HL-60 (cell line): ENCODE measurements around the gene MAGI3.

ENCODE experiments used
- DNase-seq, 2 experiments: peaks; one replicate each; pipeline ENCODE4 v3.0.0-alpha.2; 2010 to 2020; ENCODE audit warnings: low read depth in 1 of 2, low spot score in 1 of 2
- H3K27ac ChIP-seq: fragments of 250-450 bp; sonication (Bioruptor Pico); replicated peaks from 2 replicates; pipeline ENCODE4 v1.5.1; 2020; ENCODE audit warnings: mild to moderate bottlenecking, moderate library complexity
- H3K27me3 ChIP-seq: fragments of 250-450 bp; sonication (Bioruptor Pico); 2 replicates; pipeline ENCODE4 v1.5.1; 2021; ENCODE audit warnings: mild to moderate bottlenecking, moderate library complexity; ENCODE audit not compliant: insufficient read depth, poor library complexity, severe bottlenecking
- H3K4me3 ChIP-seq: replicated peaks from 2 replicates; pipeline ENCODE4 v1.5.1; 2011; ENCODE audit warnings: mild to moderate bottlenecking, control low read depth, low read length; ENCODE audit not compliant: insufficient read depth
- GABPA ChIP-seq: IDR thresholded peaks from 2 replicates; pipeline ENCODE4 v1.6.1; 2012; ENCODE audit warnings: low read depth
- POLR2AphosphoS5 ChIP-seq: IDR thresholded peaks from 2 replicates; pipeline ENCODE4 v1.6.1; 2012; ENCODE audit warnings: low read depth
- REST ChIP-seq: IDR thresholded peaks from 2 replicates; pipeline ENCODE4 v1.6.1; 2012; ENCODE audit warnings: low read depth; ENCODE audit not compliant: insufficient replicate concordance
- SPI1 ChIP-seq: IDR thresholded peaks from 2 replicates; pipeline ENCODE4 v1.6.1; 2012; ENCODE audit warnings: low read depth, mild to moderate bottlenecking, borderline replicate concordance
- TF ChIP-seq, protein P1 (sequence below): IDR thresholded peaks from one replicate; pipeline ENCODE4 v1.5.1; 2011; ENCODE audit warnings: low read length, control low read depth, inconsistent platforms; ENCODE audit not compliant: insufficient read depth

The MAGI3 gene

DNA sequence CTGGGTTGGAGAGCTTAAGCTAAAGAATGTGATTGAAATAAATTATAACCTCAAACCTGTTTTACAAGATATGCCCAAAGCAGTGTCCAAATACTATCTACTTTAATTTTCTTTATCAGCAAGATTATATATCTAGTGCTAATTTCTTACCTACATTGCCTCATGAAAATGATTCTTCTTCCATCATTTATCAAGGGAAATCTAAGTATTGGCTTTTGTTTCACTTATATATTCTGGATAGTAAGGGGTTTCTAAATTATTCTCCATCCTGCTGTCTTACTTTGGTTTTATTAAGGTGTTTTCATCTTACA is 287.8 kb downstream of the MAGI3 start:
- TF ChIP-seq, protein P1, sequence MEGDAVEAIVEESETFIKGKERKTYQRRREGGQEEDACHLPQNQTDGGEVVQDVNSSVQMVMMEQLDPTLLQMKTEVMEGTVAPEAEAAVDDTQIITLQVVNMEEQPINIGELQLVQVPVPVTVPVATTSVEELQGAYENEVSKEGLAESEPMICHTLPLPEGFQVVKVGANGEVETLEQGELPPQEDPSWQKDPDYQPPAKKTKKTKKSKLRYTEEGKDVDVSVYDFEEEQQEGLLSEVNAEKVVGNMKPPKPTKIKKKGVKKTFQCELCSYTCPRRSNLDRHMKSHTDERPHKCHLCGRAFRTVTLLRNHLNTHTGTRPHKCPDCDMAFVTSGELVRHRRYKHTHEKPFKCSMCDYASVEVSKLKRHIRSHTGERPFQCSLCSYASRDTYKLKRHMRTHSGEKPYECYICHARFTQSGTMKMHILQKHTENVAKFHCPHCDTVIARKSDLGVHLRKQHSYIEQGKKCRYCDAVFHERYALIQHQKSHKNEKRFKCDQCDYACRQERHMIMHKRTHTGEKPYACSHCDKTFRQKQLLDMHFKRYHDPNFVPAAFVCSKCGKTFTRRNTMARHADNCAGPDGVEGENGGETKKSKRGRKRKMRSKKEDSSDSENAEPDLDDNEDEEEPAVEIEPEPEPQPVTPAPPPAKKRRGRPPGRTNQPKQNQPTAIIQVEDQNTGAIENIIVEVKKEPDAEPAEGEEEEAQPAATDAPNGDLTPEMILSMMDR: no peak
- TF ChIP-seq REST (no peak), GABPA (no peak), SPI1 (no peak), POLR2AphosphoS5 (no peak)
- no peak for DNase-seq
- Histone ChIP-seq H3K27me3 (no peaks in the 10 kb centered on the region), H3K27ac (no peak overlapping the region), H3K4me3 (no peak overlapping the region)

DNA sequence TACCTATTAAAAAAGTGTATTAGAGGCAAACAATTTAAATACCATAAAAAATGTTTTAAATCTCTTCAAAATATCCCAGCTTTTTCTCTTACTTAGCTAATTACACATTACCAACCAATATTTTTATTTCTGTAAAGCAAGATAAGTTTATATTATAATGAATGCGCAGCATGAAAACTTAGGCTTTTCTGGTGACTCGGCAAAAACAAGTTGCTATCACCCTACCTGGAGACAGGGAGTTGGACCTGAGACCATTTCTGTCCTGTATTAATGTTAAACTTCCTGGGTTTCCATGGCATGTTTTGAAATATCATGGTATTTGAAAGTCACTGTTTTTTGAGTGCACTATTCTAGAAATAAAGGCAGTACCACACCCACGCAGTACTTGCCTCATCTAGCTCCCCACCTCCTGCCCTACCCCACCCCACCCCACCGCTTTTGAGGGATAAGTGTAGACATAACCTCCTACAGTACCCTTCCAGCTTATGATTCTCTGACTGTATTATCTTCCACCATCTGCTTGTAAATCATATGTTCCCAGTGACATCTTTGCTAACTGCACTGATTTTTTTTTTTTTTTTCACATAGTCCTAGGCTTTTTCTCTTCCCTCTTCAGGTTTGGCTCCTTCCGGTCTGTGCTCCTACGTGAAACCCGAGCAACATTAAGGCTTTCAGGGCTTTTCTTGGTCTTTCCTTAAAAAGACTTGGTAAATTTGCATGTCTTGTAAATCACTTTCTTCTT is 291.5 kb downstream of the MAGI3 start:
- Histone ChIP-seq H3K27me3 (no peaks in the 10 kb centered on the region), H3K27ac (no peak overlapping the region), H3K4me3 (no peak overlapping the region)
- TF ChIP-seq REST: no peak
- no peak for TF ChIP-seq GABPA
- TF ChIP-seq SPI1: no peak
- TF ChIP-seq POLR2AphosphoS5: no peak
- TF ChIP-seq, protein P1: no peak
- no peak for DNase-seq

DNA sequence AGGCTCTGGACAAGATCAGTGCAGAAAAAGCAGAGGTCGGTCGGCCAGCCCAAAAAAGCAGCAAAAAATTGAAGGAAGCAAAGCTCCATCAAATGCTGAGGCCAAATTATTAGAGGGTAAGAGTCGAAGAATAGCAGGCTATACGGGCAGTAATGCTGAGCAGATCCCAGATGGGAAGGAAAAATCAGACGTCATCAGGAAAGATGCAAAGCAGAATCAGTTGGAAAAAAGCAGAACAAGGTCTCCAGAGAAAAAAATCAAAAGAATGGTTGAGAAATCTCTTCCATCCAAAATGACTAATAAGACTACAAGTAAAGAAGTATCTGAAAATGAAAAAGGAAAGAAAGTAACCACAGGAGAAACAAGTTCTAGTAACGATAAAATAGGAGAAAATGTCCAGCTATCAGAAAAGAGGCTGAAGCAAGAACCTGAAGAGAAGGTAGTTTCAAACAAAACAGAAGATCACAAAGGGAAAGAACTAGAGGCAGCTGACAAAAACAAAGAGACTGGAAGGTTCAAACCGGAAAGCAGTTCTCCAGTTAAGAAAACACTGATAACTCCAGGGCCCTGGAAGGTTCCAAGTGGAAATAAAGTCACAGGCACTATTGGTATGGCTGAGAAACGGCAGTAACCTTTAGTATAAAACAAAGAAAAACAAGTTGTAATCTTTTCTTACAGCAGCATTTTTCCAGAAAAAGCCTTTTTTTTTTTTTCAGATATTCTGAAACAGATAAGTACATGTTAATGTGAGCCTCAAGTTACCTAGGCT is 293.3 kb downstream of the MAGI3 start:
- no peak for TF ChIP-seq POLR2AphosphoS5
- no peak for TF ChIP-seq GABPA
- TF ChIP-seq REST: no peak
- TF ChIP-seq, protein P1: no peak
- no peak for TF ChIP-seq SPI1
- no peak overlapping the region for H3K27ac ChIP-seq
- H3K27me3 ChIP-seq: no peaks in the 10 kb centered on the region
- no peak overlapping the region for H3K4me3 ChIP-seq
- no peak for DNase-seq
